Right lung (tissue), 5 donors: ENCODE data around the gene TEX19. TPM values are rescaled to one million over a fixed set of nuclear protein-coding genes. Genes with fewer than 3 reads are reported as not detected.
"Not testable (repeated sequence)": the region's sequence is repeated elsewhere in the genome, so short reads cannot be mapped to it uniquely, and the experiment has no call there.

ENCODE experiments used
- DNase-seq, 2 donors: peaks; one replicate each; pipeline ENCODE4 v3.0.0-alpha.2; 2013
- polyA plus RNA-seq, 5 donors: library from polyadenylated mRNA; unstranded; fragments of 120-200 nt; gene quantifications; one replicate each; pipeline versions ENCODE4 v1.2.1 to v1.2.3, GENCODE V29; 2013; ENCODE audit warnings: inconsistent platforms in 1 of 5, low replicate concordance in 1 of 5; ENCODE audit not compliant: insufficient read length in 5 of 5, insufficient read depth in 1 of 5

Gene TEX19
- polyA plus RNA-seq, 5 donors: not detected

DNA sequence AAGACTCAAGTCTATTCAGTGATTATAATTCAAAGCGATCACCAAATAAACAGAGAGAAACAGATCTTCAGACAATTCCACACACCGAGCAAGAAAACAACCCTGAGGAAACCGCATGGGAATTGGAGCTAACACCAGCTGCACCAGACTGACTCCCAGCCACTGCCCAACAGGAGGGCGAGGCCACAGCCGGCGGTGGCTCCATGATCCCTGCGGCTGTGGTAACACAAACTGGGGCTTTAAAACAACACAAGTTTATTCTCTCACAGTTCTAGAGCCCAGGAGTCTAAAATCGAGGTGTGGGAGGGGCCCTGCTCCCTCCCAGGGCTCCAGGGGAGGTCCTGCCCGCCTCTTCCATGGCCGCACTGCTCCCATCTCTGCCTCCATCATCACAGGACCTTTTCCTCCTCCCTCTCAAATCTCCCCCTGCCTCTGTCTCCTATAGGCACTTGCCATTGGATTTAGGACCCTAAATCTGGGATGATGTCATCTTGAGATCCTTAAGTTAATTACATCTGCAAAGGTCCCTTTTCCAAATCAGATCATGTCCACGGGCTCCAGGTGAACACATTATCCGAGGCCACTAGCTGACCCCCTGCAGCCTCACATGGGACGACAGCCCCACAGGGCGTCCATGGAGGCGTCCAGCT, 49.4 kb downstream of the TEX19 start:
- DNase-seq: no peak

DNA sequence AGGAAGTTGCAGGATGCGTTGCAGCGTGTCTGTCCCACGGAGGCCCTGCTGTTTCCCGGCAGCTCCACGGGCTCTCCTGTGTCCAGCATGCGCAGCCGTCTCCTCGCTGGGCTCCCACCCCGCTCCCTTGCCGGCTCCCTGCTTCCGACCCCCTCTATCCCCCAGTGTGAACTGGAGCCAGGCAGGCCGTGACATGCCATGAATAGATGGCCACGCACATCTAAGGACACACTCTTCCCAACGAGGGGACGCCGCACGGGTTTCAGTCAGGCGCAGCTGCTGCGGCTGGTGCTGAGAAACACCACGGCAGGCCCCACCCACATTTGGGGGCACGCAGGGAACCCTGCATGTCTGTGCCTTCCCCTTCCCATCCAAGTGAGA, 49.9 kb downstream of the TEX19 start:
- DNase-seq: no peak

DNA sequence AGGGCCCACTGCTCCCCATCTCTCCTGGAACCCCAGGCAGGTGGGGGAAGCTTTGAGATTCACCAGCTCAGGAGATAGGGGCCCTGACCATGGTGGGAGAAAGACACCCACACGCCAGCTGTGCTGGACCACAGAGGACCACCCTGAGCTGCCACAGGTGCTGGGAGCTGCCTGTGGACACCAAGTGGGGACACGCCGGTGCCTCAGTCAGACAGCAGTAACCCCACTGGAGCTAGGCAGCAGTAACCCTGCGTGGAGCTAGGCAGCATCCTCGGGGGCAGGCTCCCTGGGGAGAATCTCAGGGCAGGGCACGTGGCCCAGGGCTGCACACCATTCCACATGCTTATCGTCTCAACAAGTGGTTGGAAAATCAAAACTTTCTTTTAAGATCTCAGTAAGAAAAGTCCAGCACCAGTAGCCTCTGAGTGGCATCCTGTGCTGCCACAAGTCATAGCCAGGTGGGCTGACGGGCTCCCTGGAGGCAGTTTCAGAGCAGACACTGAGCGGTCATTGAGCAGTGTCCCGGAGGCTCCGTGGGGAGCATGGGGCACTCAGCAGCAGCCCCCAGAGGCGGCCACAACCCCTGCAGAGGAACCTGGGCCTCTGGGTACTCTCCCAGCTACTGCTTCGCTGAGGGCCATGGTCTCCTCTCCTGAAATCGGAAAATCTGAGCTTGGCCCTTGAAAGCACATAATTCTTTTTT, 51.1 kb downstream of the TEX19 start:
- DNase-seq: no peak

DNA sequence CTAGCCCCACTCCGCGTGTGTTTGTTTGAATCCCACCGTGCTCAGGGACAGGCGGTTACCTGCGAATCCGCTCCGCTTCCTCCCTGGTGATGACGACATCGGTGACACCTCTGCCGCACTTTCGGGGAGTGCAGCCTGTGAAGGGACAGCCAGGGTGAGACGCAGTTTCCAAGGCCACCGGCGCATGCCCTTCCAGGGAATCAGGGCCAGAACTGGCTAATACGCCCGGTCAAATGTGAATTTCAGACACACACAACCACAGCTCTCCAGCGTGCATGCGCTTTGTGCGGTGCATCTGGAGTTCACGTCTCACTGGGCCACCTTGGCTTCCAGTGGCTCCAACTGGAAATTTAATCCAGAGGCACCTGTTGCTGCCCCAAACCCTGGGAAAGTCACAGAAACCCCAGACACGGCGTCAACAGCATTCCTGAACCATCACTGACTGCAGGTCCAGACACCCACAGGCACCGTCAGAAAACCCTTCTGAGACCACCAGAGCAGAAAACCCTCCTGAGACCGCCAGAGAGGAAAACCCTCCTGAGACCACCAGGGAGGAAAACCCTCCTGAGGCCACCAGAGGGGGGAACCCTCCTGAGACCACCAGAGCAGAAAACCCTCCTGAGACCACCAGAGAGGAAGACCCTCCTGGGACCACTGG, 52.5 kb downstream of the TEX19 start:
- no peak for DNase-seq

DNA sequence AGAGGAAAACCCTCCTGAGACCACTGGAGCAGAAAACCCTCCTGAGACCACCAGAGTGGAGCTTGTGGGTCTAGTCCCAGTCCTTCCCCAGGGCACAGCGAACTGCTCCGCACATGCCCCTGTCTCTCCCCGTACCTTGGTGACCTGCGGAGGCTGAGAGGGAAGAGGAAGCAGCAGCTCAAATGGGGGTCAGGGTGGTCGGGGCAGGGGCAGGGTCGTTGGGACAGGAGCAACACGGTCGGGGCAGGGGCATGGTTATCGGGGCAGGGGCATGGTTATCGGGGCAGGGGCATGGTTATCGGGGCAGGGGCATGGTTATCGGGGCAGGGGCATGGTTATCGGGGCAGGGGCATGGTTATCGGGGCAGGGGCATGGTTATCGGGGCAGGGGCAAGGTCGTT, 53.0 kb downstream of the TEX19 start:
- DNase-seq: not testable (repeated sequence)

DNA sequence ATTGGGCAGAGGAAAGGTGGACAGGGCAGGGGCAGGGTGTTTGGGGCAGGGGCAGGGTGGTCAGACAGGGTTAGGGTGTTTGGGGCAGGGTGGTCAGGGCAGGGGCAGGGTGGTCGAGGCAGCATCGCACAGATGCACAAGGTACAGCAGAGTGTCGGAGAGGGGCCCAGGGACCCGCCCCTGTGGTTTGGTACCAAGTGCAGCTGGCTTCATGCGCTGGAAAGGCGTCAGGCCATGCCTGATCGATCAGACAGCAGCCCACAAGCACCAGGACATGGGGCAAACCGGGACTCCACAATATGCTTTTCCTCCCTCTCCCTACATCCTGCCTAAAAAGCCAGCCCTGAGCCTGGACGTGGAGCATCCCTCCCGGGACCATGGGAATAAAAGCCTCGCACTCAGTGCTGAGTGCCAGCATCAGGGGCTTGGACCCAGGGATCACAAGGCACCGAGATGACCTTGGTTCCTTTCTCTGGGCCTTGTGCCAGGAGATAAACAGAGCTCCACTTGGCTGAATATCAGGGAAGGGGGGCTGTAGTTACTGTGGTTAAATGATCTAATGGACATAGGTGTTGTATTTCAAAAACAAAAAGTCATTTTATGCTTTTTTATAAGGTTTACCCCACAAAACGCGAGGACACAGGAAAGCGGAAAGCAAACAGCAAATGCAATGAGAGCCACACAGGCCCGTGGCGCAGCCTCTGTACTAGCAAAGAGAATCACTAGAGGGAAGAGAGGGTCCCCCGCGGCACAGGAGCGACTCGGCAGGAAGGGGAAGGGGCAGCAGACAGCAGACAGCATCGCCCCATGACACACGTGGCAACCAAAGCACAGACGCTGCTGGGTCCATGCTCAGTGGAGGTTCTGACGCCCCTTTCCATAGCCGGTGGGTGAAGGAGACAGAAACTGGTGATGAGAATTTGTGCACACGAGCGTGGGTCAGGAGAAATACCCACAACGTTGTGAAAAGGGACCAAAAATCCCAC, 53.8 kb downstream of the TEX19 start:
- no peak for DNase-seq

Other genes with a start within 250 kb of the TEX19 start
- gene CCDC57, start 146.4 kb upstream of the TEX19 start, polyA plus RNA-seq: 10 to 100 TPM; 42.5 to 68.9 (median 64.8) TPM
- 10 to 100 TPM; 10.2 to 23.4 (median 20.1) TPM for gene SLC16A3, start 130.2 kb upstream of the TEX19 start, polyA plus RNA-seq
- gene CSNK1D, start 85.5 kb upstream of the TEX19 start, polyA plus RNA-seq: 100 to 1,000 TPM in 4 of 5 donors, 10 to 100 TPM in 1; 89.6 to 138 (median 108) TPM
- 1 to 10 TPM in 4 of 5 donors, under 1 TPM in 1; 0.95 to 2.5 (median 1.2) TPM for gene CD7, start 41.6 kb upstream of the TEX19 start, polyA plus RNA-seq
- gene SECTM1, start 25.5 kb upstream of the TEX19 start, polyA plus RNA-seq: 1 to 10 TPM; 1.4 to 3.7 (median 1.9) TPM
- gene UTS2R, start 12.5 kb downstream of the TEX19 start, polyA plus RNA-seq: under 1 TPM in 1 of 5 donors, not detected in 4; 0.45 TPM
- gene HEXD, start 59.1 kb downstream of the TEX19 start, polyA plus RNA-seq: 10 to 100 TPM; 31.0 to 50.9 (median 39.1) TPM
- 10 to 100 TPM; 18.5 to 35.4 (median 26.2) TPM for gene OGFOD3, start 59.3 kb downstream of the TEX19 start, polyA plus RNA-seq
- 10 to 100 TPM; 40.8 to 54.6 (median 48.9) TPM for gene CYBC1, start 91.5 kb downstream of the TEX19 start, polyA plus RNA-seq
- 100 to 1,000 TPM in 3 of 5 donors, 10 to 100 TPM in 2; 91.2 to 122 (median 108) TPM for gene NARF, start 99.5 kb downstream of the TEX19 start, polyA plus RNA-seq
- gene FOXK2, start 160.5 kb downstream of the TEX19 start, polyA plus RNA-seq: 10 to 100 TPM; 29.2 to 41.7 (median 34.8) TPM